ENCODE results near the gene COLEC11. TPM values are rescaled to one million over a fixed set of nuclear protein-coding genes. Genes with fewer than 3 reads are reported as not detected.

COLEC11 gene
- total RNA-seq, 1 experiment from 2014 or later: 0.39 TPM

DNA sequence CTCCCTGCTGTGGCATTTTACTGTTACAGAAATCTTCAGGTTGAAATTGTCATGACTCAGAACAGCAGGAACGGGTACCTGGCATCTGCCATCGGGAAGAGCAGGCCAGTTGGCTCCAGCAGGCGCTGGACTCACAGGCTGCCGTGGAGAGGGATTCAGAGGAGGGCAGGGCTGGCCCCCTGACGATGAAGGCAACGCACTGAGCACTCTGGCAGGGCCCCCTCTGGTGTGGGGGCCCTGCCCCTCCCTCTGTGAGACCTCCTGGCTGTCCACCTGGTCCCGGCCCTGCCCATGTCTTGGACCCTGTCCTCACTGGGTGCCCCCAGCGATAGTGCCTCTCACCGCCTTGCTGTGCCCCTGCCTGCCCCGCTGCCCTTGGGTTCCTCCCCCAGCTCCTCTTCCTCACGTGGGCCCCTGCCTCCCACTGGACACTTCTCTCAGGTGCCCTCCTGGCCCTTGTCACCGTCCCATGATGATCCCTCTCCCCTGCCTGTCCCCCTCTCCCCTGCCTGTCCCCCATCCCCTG, 39.7 kb downstream of the COLEC11 start:
- H3K9me3 ChIP-seq (ENCODE audit: control insufficient read depth, low read depth, low read length): no peaks in the 10 kb centered on the region
- H2AK5ac ChIP-seq (ENCODE audit: insufficient read length, low read length): no peak overlapping the region
- Mint-ChIP-seq H3K36me3 (ENCODE audit: insufficient read depth in 1 of 3, low read depth in 3 of 3) (no peaks in the 10 kb centered on the region), H3K4me1 (peaks cover 7 to 15% of the 10 kb centered on the region in 2 experiments), H3K27me3 (ENCODE audit: low read depth) (peaks cover 22% of the 10 kb centered on the region), H3K27ac (no peak overlapping the region), H3K9me3 (no peaks in the 10 kb centered on the region), H3K4me3 (no peak overlapping the region)
- H4K91ac ChIP-seq (ENCODE audit: insufficient read length, low read depth, low read length): no peak overlapping the region
- H3K4ac ChIP-seq (ENCODE audit: low read depth, low read length): no peak overlapping the region
- DNase-seq: peak; percentile 20
- no peak overlapping the region for H2BK15ac ChIP-seq (ENCODE audit: low read depth, low read length)
- no peak overlapping the region for H3K9ac ChIP-seq (ENCODE audit: extremely low read depth, insufficient read length, low read length)
- H3K18ac ChIP-seq (ENCODE audit: insufficient read length, low read depth, low read length): no peak overlapping the region
- H2BK5ac ChIP-seq (ENCODE audit: insufficient read length, low read length): no peak overlapping the region
- H3K79me1 ChIP-seq (ENCODE audit: insufficient read depth, low read depth, low read length, poor library complexity, severe bottlenecking): no peaks in the 10 kb centered on the region
- no peaks in the 10 kb centered on the region for H3K4me1 ChIP-seq (ENCODE audit: insufficient read depth, low read length)
- H2BK12ac ChIP-seq (ENCODE audit: insufficient read length, low read depth, low read length): no peak overlapping the region
- H3K14ac ChIP-seq (ENCODE audit: insufficient read depth, low read length): no peak overlapping the region
- no peak overlapping the region for H2BK120ac ChIP-seq (ENCODE audit: low read depth, low read length, poor library complexity, severe bottlenecking)
- H4K5ac ChIP-seq (ENCODE audit: insufficient read length, low read depth, low read length): no peak overlapping the region
- H4K20me1 ChIP-seq (ENCODE audit: control insufficient read depth, insufficient read depth, insufficient read length): no peaks in the 10 kb centered on the region
- H3K27ac ChIP-seq (ENCODE audit: insufficient read length, low read depth, low read length): no peak overlapping the region
- no peak overlapping the region for H3K4me2 ChIP-seq (ENCODE audit: insufficient read depth, insufficient read length, low read length)
- H2AFZ ChIP-seq (ENCODE audit: low read length): no peak overlapping the region
- H3T11ph ChIP-seq (ENCODE audit: low read length): no peak overlapping the region
- no CpG with 5 or more reads among the region's 12 CpGs for WGBS (ENCODE audit: extremely low coverage, insufficient read length, low lambda C conversion rate)
- H3K79me2 ChIP-seq (ENCODE audit: insufficient read depth, low read length): no peaks in the 10 kb centered on the region
- TF ChIP-seq, protein P1, sequence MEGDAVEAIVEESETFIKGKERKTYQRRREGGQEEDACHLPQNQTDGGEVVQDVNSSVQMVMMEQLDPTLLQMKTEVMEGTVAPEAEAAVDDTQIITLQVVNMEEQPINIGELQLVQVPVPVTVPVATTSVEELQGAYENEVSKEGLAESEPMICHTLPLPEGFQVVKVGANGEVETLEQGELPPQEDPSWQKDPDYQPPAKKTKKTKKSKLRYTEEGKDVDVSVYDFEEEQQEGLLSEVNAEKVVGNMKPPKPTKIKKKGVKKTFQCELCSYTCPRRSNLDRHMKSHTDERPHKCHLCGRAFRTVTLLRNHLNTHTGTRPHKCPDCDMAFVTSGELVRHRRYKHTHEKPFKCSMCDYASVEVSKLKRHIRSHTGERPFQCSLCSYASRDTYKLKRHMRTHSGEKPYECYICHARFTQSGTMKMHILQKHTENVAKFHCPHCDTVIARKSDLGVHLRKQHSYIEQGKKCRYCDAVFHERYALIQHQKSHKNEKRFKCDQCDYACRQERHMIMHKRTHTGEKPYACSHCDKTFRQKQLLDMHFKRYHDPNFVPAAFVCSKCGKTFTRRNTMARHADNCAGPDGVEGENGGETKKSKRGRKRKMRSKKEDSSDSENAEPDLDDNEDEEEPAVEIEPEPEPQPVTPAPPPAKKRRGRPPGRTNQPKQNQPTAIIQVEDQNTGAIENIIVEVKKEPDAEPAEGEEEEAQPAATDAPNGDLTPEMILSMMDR (conservative IDR thresholded peaks at IDR 0.05): no peak
- H3K27me3 ChIP-seq (ENCODE audit: insufficient read depth, low read length): no peaks in the 10 kb centered on the region
- no peak overlapping the region for H2BK20ac ChIP-seq (ENCODE audit: low read depth, low read length, poor library complexity, severe bottlenecking)
- H3K56ac ChIP-seq (ENCODE audit: insufficient read length, low read depth, low read length): no peak overlapping the region
- no peak overlapping the region for H3K23ac ChIP-seq (ENCODE audit: insufficient read length, low read depth, low read length)
- no peaks in the 10 kb centered on the region for H3K23me2 ChIP-seq (ENCODE audit: insufficient read length, low read depth, low read length, poor library complexity, severe bottlenecking)
- H4K8ac ChIP-seq (replicated peaks; ENCODE audit: insufficient read length, low read depth, low read length): no peak overlapping the region

All from H9 (cell line).